NCI-H2196 (cell line): Measurements from ENCODE around the gene HDC.

Experiments used
- DNase-seq: peaks from one replicate; lab custom pipeline; 2025; ENCODE audit not compliant: unreplicated experiment; lab: John Stamatoyannopoulos, UW

HDC gene

GRCh38 chr15:50227076-50227475 is 38.5 kb downstream of the HDC start:
- no peak for DNase-seq

GRCh38 chr15:50225938-50226337 is 39.6 kb downstream of the HDC start:
- no peak for DNase-seq

DNA sequence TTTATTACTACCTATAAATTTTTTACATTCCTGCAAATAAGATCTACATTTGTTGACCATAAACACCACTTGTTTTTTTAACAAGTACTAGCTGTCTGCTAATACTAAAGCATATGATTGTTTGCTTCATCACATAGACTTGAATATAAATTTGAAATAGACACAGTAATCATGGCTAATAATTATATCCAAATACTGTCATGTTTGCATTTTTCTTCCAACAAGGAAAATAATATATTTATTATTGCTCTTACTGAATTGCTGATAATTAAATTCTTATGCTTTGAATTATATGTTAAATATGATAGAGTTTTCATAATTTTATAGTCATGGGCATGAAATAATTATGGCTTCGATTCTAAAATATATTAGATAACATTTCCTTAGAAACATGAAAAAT is 40.5 kb downstream of the HDC start:
- DNase-seq = no peak

GRCh38 chr15:50224606-50225005 is 40.9 kb downstream of the HDC start:
- no peak for DNase-seq

GRCh38 chr15:50222181-50222580 is 43.3 kb downstream of the HDC start:
- DNase-seq = no peak

- peak; percentile 28 for DNase-seq
These were observed 45.7 kb downstream of the HDC start for GRCh38 chr15:50219820-50220219.

- DNase-seq = no peak
These were observed 46.8 kb downstream of the HDC start for GRCh38 chr15:50218691-50219090.

GRCh38 chr15:50218291-50218690 is 47.2 kb downstream of the HDC start:
- DNase-seq = no peak

GRCh38 chr15:50210462-50211157 is 54.9 kb downstream of the HDC start:
- DNase-seq = no peak

GRCh38 chr15:50209809-50210208 is 55.7 kb downstream of the HDC start:
- no peak for DNase-seq

GRCh38 chr15:50206020-50206419 is 59.5 kb downstream of the HDC start:
- no peak for DNase-seq

DNA sequence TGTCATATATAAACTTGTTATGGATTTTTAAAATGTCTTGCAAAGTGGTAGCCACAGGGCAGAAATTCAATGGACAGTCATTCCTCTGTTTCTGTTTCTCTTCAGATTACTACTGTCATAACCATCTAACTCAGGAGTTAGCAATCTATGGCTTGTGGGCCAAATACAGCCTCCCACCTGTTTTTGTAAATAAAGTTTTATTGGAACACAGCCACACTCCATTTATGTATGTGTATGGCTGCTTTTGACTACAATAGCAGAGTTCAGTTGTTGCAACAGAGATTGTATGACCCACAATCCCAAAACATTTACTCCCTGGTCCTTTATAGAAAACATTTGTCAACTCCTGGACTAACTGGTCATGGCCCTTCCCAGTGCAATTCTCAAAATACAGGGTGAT is 63.5 kb downstream of the HDC start:
- DNase-seq = no peak

GRCh38 chr15:50192926-50193620 is 72.5 kb downstream of the HDC start:
- DNase-seq = no peak

DNA sequence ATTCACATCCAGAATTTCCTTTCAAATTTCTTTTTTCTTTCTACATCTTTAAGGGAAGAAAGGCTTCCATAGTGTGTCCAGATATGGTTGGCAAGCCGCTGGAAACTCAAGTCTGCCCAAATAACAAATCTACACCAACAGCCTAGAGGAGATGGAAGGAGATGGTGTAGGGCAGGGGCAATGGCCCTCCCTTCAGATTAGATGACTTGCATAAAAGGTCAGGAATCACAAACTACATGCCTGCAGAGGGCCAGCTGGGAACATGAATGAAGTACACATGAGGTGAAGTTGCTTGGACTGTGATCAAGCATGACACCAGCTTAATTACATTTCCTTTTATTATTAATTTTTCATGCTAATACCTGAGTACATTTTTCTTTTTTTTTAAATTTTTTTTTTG is 73.4 kb downstream of the HDC start:
- DNase-seq = no peak
